T-cell (primary cell): ENCODE data around the gene ELAVL3. TPM values are rescaled to one million over a fixed set of nuclear protein-coding genes. Genes with fewer than 3 reads are reported as not detected.
"Not testable (repeated sequence)": the region's sequence is repeated elsewhere in the genome, so short reads cannot be mapped to it uniquely, and the experiment has no call there.

Experiments used
- ATAC-seq, 4 experiments: fragments of 200-7000 bp in 3 of 4; fragments of 150-1000 bp in 1 of 4; cut with Tn5 transposase; replicated peaks in 1 of 4; 1 replicate in 3 of 4; 2 replicates in 1 of 4; pipeline ENCODE4 v1.10.0; 2021; ENCODE audit warnings: moderate library complexity in 3 of 4, mild to moderate bottlenecking in 2 of 4, moderate number of reproducible peaks in 1 of 4
- CTCF ChIA-PET, 2 donors: fragments of 300-600 bp; sonication (Branson Sonifier 250); formaldehyde crosslinking; loops; one replicate each; lab custom pipeline; 2022; ENCODE audit warnings: antibody characterized with exemption in 2 of 2; lab: Charles Lee
- POLR2A ChIA-PET, 2 donors: fragments of 300-600 bp; sonication (Branson Sonifier 250); formaldehyde crosslinking; loops; one replicate each; lab custom pipeline; 2022; ENCODE audit warnings: antibody characterized with exemption in 2 of 2; lab: Charles Lee
- DNase-seq, 35 experiments: peaks; one replicate each; pipeline versions ENCODE4 v3.0.0 to v3.0.0-alpha.2; 2013 to 2023
- H3K27ac ChIP-seq: one replicate; pipeline ENCODE4 v1.5.1; 2013; ENCODE audit warnings: low read length
- H3K27me3 ChIP-seq, 2 experiments: replicated peaks in 1 of 2; 1 replicate in 1 of 2; 2 replicates in 1 of 2; pipeline versions ENCODE4 v1.6.1 to v1.7.0; 2013; ENCODE audit warnings: low read length in 1 of 2, mixed read lengths in 1 of 2; ENCODE audit not compliant: control insufficient read depth in 2 of 2, insufficient read depth in 2 of 2; ENCODE audit errors: extremely low read depth in 1 of 2
- H3K36me3 ChIP-seq, 2 donors: 1 replicate in 1 of 2; 2 replicates in 1 of 2; pipeline versions ENCODE4 v1.6.1 to v1.7.0; 2013; ENCODE audit warnings: low read length in 1 of 2; ENCODE audit not compliant: control insufficient read depth in 2 of 2, insufficient read depth in 1 of 2; ENCODE audit errors: extremely low read depth in 1 of 2
- H3K4me1 ChIP-seq, 2 experiments: 1 replicate in 1 of 2; 2 replicates in 1 of 2; pipeline versions ENCODE4 v1.6.1 to v1.7.0; 2013; ENCODE audit warnings: low read length in 2 of 2, mixed read lengths in 1 of 2; ENCODE audit not compliant: insufficient read depth in 2 of 2, control insufficient read depth in 1 of 2; ENCODE audit errors: extremely low read depth in 1 of 2
- H3K4me3 ChIP-seq, 2 donors: 1 replicate in 1 of 2; 2 replicates in 1 of 2; pipeline versions ENCODE4 v1.5.1 to v1.7.0; 2013; ENCODE audit warnings: mild to moderate bottlenecking in 2 of 2, low read length in 1 of 2, moderate library complexity in 1 of 2; ENCODE audit not compliant: control insufficient read depth in 1 of 2; ENCODE audit errors: extremely low read depth in 1 of 2
- H3K9me3 ChIP-seq: 2 replicates; pipeline ENCODE4 v1.7.0; 2013
- H3K27ac Mint-ChIP-seq, 2 donors: one replicate each; pipeline ENCODE4 v1.8.0; 2020 to 2021; ENCODE audit warnings: mild to moderate bottlenecking in 2 of 2, mixed read lengths in 2 of 2
- H3K27me3 Mint-ChIP-seq, 2 donors: one replicate each; pipeline ENCODE4 v1.8.0; 2021 to 2022; ENCODE audit warnings: mixed read lengths in 2 of 2
- H3K36me3 Mint-ChIP-seq: one replicate; pipeline ENCODE4 v1.8.0; 2021; ENCODE audit warnings: mixed read lengths
- H3K4me1 Mint-ChIP-seq, 3 donors: one replicate each; pipeline ENCODE4 v1.8.0; 2020 to 2022; ENCODE audit warnings: mixed read lengths in 3 of 3, mild to moderate bottlenecking in 1 of 3
- H3K4me3 Mint-ChIP-seq, 3 donors: one replicate each; pipeline ENCODE4 v1.8.0; 2020 to 2022; ENCODE audit warnings: mild to moderate bottlenecking in 3 of 3, mixed read lengths in 3 of 3, moderate library complexity in 3 of 3
- H3K9me3 Mint-ChIP-seq, 3 donors: one replicate each; pipeline ENCODE4 v1.8.0; 2020 to 2022; ENCODE audit warnings: mixed read lengths in 3 of 3
- WGBS: methylation state at CpG from one replicate; pipeline ENCODE4 v1.1.5; 2013; ENCODE audit warnings: missing lambda C conversion rate; ENCODE audit not compliant: insufficient coverage; 5-methylcytosine and 5-hydroxymethylcytosine counted together
- total RNA-seq, 35 experiments: library from RNA in 6 of 35; stranded (reverse) in 6 of 35; fragments of 120-200 nt in 1 of 35; gene quantifications; one replicate each; pipeline versions ENCODE4 v1.2.1 to v1.2.4 and lab custom pipeline; 2013 to 2026

The ELAVL3 gene
- total RNA-seq, 5 donors from 2014 or later (not counting 1 experiment from before 2014, with no cell fraction given): 0.47 TPM; not detected in 4

GRCh38 chr19:11435833-11436313 is 45.0 kb downstream of the ELAVL3 start:
- POLR2A ChIA-PET: interaction anchor here in 1 of 2 donors (1.0 to 1.4 kb wide), 2 partner anchors 55 to 61 kb away, joined by 5 to 6 read pairs; partner anchors contain the start of gene SWSAP1
- 3% methylated on average over 16 of the region's 21 CpGs for WGBS

DNA sequence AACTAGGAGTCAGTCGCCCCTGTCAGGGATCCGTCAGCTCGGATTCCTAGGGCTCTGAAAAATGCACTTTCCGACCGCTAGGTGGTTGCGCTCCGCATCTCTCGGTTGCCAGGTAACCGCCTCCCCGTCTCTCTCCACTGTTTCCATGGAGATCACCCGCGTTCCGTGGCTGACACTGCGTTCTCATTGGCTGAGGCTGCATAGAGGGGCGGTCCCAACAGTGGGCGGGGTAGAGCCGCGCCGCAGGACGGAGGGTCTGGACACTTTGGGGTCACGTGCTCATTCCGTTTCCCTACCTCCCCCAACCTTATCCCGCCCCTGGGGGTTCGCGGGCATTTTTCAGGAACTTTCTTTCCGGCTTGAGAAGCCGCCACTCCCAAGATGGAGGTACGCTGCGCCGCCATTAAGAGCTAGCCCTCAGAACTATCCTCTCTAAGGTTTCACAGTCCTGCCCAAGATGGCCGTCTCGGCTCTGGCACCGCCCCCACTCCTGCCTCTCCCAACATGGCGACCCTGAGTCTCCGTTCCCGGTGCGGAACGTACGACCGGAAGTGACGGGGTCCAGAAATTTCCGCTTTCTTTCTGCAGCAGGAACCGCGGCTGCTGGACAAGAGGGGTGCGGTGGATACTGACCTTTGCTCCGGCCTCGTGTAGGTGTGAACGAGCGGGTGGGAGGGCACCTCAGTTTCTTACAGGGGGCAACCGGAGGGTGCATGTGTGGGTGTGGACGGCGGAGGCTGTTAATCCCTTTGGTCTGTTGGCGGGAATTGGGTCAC is 45.6 kb downstream of the ELAVL3 start, which contains the start of the genes ODAD3 and PRKCSH:
Gene ODAD3 (minus strand): TSS at position 65 of the 776 bp plus-strand sequence. CDS start 105 bp downstream, outside the sequence.
Gene PRKCSH (plus strand): TSS at position 579 of the 776 bp plus-strand sequence. CDS start 483 bp downstream, outside the sequence.
- WGBS: under 1% methylated on average over 48 of the region's 53 CpGs
- DNase-seq (peak; percentile 91 to 99 (median 96)), ATAC-seq (peak; percentile 93 to 97 (median 95))
- Histone ChIP-seq H3K27ac (peak within 1 kb of the TSS; percentile 75), H3K4me1 (peaks cover 6 to 27% of the 10 kb centered on the region in 2 experiments), H3K4me3 (peak within 1 kb of the TSS; percentile 92 to 96), H3K9me3 (no peaks in the 10 kb centered on the region), H3K27me3 (peaks cover 0 to 9% of the 10 kb centered on the region in 2 experiments), H3K36me3 (peaks cover 5 to 27% of the 10 kb centered on the region in 2 donors)
- H3K9me3 Mint-ChIP-seq: no peaks in the 10 kb centered on the region
- peaks cover 11% of the 10 kb centered on the region for H3K36me3 Mint-ChIP-seq
- ChIA-PET POLR2A (interaction anchor here in 1 of 2 donors (1.0 to 1.4 kb wide), 2 partner anchors 54 to 61 kb away, joined by 5 to 6 read pairs; partner anchors contain the start of gene SWSAP1), CTCF (interaction anchor here in 1 of 2 donors (0.7 to 1.8 kb wide), 4 partner anchors 13 to 60 kb away, joined by 6 to 24 read pairs (median 15); partner anchors contain the start of gene SWSAP1)
- H3K27me3 Mint-ChIP-seq: peaks cover 0 to 6% of the 10 kb centered on the region in 2 donors
- peaks cover 23 to 31% (median 25%) of the 10 kb centered on the region in 3 donors for H3K4me1 Mint-ChIP-seq
- peak within 1 kb of the TSS; percentile 94 to 98 for H3K27ac Mint-ChIP-seq
- H3K4me3 Mint-ChIP-seq: peak within 1 kb of the TSS; percentile 98 to 99 (median 99)

More at GRCh38 chr19:11435833-11436313, 45.0 kb downstream of the ELAVL3 start:
- peak overlapping the region; percentile 92 to 96 for H3K4me3 ChIP-seq
- H3K27ac Mint-ChIP-seq: peak overlapping the region; percentile 94 to 98
- peaks cover 6 to 27% of the 10 kb centered on the region in 2 experiments for H3K4me1 ChIP-seq
- peaks cover 23 to 31% (median 25%) of the 10 kb centered on the region in 3 donors for H3K4me1 Mint-ChIP-seq
- ATAC-seq (no peak), DNase-seq (peak in 2 of 35 experiments; percentile 19 to 28)
- peak overlapping the region; percentile 98 to 99 (median 99) for H3K4me3 Mint-ChIP-seq
- CTCF ChIA-PET: interaction anchor here in 1 of 2 donors (0.7 to 1.8 kb wide), 4 partner anchors 14 to 61 kb away, joined by 6 to 24 read pairs (median 15); partner anchors contain the start of gene SWSAP1
- H3K27ac ChIP-seq: peak overlapping the region; percentile 75
- H3K36me3 Mint-ChIP-seq: peaks cover 14% of the 10 kb centered on the region
- peaks cover 6 to 32% of the 10 kb centered on the region in 2 donors for H3K36me3 ChIP-seq
- H3K9me3 Mint-ChIP-seq: no peaks in the 10 kb centered on the region
- H3K9me3 ChIP-seq: no peaks in the 10 kb centered on the region
- peaks cover 0 to under 1% of the 10 kb centered on the region in 2 donors for H3K27me3 Mint-ChIP-seq
- H3K27me3 ChIP-seq: peaks cover 0 to 3% of the 10 kb centered on the region in 2 experiments

GRCh38 chr19:11434703-11435056 is 46.2 kb downstream of the ELAVL3 start:
- H3K36me3 ChIP-seq: peaks cover 5 to 23% of the 10 kb centered on the region in 2 donors
- peaks cover 6 to 27% of the 10 kb centered on the region in 2 experiments for H3K4me1 ChIP-seq
- H3K27me3 ChIP-seq: peaks cover 0 to 11% of the 10 kb centered on the region in 2 experiments
- Mint-ChIP-seq H3K9me3 (no peaks in the 10 kb centered on the region), H3K27me3 (peaks cover 0 to 7% of the 10 kb centered on the region in 2 donors), H3K36me3 (peaks cover 11% of the 10 kb centered on the region), H3K4me1 (peaks cover 23 to 31% (median 25%) of the 10 kb centered on the region in 3 donors), H3K27ac (peak overlapping the region; percentile 94 to 98), H3K4me3 (peak overlapping the region; percentile 98 to 99 (median 99))
- H3K4me3 ChIP-seq: peak overlapping the region; percentile 92 to 96
- CTCF ChIA-PET: interaction anchor here in 1 of 2 donors (1.3 to 1.8 kb wide), 3 partner anchors 48 to 60 kb away, joined by 7 to 24 read pairs (median 23); partner anchors contain the start of gene SWSAP1
- H3K27ac ChIP-seq: peak overlapping the region; percentile 75
- 18% methylated on average over 4 of the region's 9 CpGs for WGBS
- POLR2A ChIA-PET: interaction anchor here in 1 of 2 donors (1.0 to 1.4 kb wide), 2 partner anchors 54 to 60 kb away, joined by 5 to 6 read pairs; partner anchors contain the start of gene SWSAP1
- ATAC-seq (peak; percentile 3 to 7 (median 7)), DNase-seq (peak in 2 of 35 experiments; percentile 10 to 16)
- no peaks in the 10 kb centered on the region for H3K9me3 ChIP-seq

GRCh38 chr19:11433526-11433925 is 47.3 kb downstream of the ELAVL3 start:
- 83% methylated on average over 1 of the region's 3 CpGs for WGBS
- not testable (repeated sequence) for ATAC-seq

GRCh38 chr19:11426656-11427055 is 54.2 kb downstream of the ELAVL3 start:
- Histone ChIP-seq H3K27ac (no peak overlapping the region), H3K27me3 (peaks cover 3 to 57% of the 10 kb centered on the region in 2 experiments), H3K9me3 (no peaks in the 10 kb centered on the region), H3K4me3 (no peak overlapping the region), H3K36me3 (no peaks in the 10 kb centered on the region), H3K4me1 (peaks cover 5 to 26% of the 10 kb centered on the region in 2 experiments)
- WGBS: 92% methylated on average over 17 of the region's 19 CpGs
- ATAC-seq: no peak
- Mint-ChIP-seq H3K9me3 (no peaks in the 10 kb centered on the region), H3K27me3 (peaks cover 21 to 31% of the 10 kb centered on the region in 2 donors), H3K4me3 (no peak overlapping the region), H3K27ac (no peak overlapping the region), H3K36me3 (no peaks in the 10 kb centered on the region), H3K4me1 (peaks cover 18 to 21% (median 18%) of the 10 kb centered on the region in 3 donors)
- CTCF ChIA-PET: no interaction called here
- POLR2A ChIA-PET: no interaction called here
- no peak for DNase-seq

More at GRCh38 chr19:11433526-11433925, 47.3 kb downstream of the ELAVL3 start:
- H3K27ac ChIP-seq, H3K27ac Mint-ChIP-seq, DNase-seq, H3K4me3 ChIP-seq, CTCF ChIA-PET, H3K27me3 Mint-ChIP-seq, POLR2A ChIA-PET, H3K9me3 ChIP-seq, H3K9me3 Mint-ChIP-seq: not testable (repeated sequence)
- Histone ChIP-seq H3K27me3 (peaks cover 0 to 12% of the 10 kb centered on the region in 2 experiments), H3K4me1 (peaks cover 6 to 27% of the 10 kb centered on the region in 2 experiments), H3K36me3 (peaks cover 5 to 16% of the 10 kb centered on the region in 2 donors)
- Mint-ChIP-seq H3K4me3 (peak overlapping the region in 2 of 3 donors; percentile 2 to 98), H3K36me3 (peaks cover 11% of the 10 kb centered on the region), H3K4me1 (peaks cover 23 to 31% (median 25%) of the 10 kb centered on the region in 3 donors)
